Measurements from ENCODE around the gene CCDC50.

The CCDC50 gene

DNA sequence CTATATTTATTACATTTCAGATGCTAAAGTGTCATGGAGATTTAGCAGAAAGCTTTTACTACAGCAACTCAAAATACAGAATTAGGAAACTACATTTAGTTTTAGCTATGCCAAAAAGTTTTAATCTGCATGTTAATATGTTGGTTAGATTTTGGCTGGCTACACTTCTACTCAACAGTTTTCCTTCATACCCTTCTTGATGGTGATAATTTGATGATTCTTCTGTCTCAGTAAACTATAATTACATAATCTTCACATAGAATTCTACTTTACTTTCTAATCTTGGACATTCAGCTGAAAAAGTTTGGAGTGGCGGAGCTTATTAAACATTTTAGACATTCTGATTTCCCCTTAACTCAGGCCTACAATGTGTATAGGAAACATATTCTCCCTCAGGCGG lies 11.2 kb downstream of the CCDC50 start:
- Histone ChIP-seq H4K20me1 (peaks cover 0 to 100% (median 10%) of the 10 kb centered on the region in 11 experiments; a peak in 13 of 22 replicates), H3K9me3 (replicated peaks in 1 of 11) (no peaks in the 10 kb centered on the region; a peak in 1 of 22 replicates), H3K27ac (no peak overlapping the region), H3K9ac (no peak overlapping the region), H3K4me3 (no peak overlapping the region), H3K4me2 (no peak overlapping the region), H3K27me3 (0 out of 22 replicates have a peak, but pooled peaks cover 0 to under 1% (median 0%) of the 10 kb centered on the region in 11 experiments), H3K36me3 (no peaks in the 10 kb centered on the region), H3K4me1 (peaks cover 0 to 55% (median 0%) of the 10 kb centered on the region in 10 experiments; a peak in 6 of 20 replicates)
- no peak for TF ChIP-seq Cebpa-rat (IDR thresholded peaks at IDR 0.05)

DNA sequence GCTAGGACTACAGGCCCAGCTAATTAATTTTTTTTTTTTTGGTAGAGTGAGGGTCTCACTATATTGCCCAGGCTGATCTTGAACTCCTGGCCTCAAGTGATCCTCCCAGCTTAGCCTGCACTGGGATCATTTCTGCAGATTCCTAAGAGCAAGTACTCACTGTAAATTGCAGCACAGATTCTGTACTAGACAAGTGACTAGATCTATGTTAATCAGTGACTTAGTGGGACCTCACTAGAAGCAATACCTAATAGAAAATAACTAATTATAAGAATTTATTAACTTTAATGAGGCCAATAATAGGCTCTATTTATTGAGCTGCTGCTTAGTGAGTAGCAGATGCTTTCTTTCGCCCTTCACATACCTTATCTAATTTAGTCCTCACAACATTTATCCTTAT lies 11.8 kb downstream of the CCDC50 start:
- no peaks in the 10 kb centered on the region for H3K27me3 ChIP-seq
- H3K9ac ChIP-seq = no peak overlapping the region
- no peaks in the 10 kb centered on the region; a peak in 1 of 22 replicates for H3K9me3 ChIP-seq (replicated peaks in 1 of 11)
- peaks cover 0 to 100% (median 10%) of the 10 kb centered on the region in 11 experiments; a peak in 13 of 22 replicates for H4K20me1 ChIP-seq
- H3K4me2 ChIP-seq = no peak overlapping the region
- no peak overlapping the region for H3K27ac ChIP-seq
- H3K36me3 ChIP-seq = no peaks in the 10 kb centered on the region
- no peak for TF ChIP-seq Cebpa-rat (IDR thresholded peaks at IDR 0.05)
- no peak overlapping the region for H3K4me3 ChIP-seq
- H3K4me1 ChIP-seq = peaks cover 0 to 51% (median 0%) of the 10 kb centered on the region in 10 experiments; a peak in 6 of 20 replicates

DNA sequence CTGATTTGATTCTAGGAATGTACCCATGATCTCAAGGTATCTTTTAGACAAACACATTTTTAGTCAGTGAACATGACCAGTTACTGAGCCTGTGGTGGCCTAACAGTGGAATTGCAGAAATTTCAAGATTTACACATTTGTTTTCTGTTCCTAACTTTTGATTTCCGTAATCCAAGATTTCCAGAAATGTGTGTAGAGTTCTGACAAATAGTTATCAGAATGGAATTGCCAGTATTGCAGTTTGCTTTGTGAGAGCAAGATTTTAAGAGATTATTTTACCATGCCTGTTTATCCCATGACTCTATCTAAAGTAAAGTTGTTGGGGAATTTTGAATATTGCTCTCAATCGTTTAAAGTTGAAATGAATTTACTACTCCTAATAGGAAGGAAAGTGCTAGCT lies 12.8 kb downstream of the CCDC50 start:
- H3K27ac ChIP-seq = no peak overlapping the region
- peaks cover 0 to 100% (median 10%) of the 10 kb centered on the region in 11 experiments; a peak in 13 of 22 replicates for H4K20me1 ChIP-seq
- H3K4me1 ChIP-seq = peaks cover 0 to 40% (median 0%) of the 10 kb centered on the region in 10 experiments; a peak in 6 of 20 replicates
- no peaks in the 10 kb centered on the region for H3K27me3 ChIP-seq
- H3K9ac ChIP-seq = no peak overlapping the region
- H3K4me3 ChIP-seq = no peak overlapping the region
- H3K36me3 ChIP-seq = no peaks in the 10 kb centered on the region
- H3K4me2 ChIP-seq = no peak overlapping the region
- no peak for TF ChIP-seq Cebpa-rat (IDR thresholded peaks at IDR 0.05)
- no peaks in the 10 kb centered on the region; a peak in 1 of 22 replicates for H3K9me3 ChIP-seq (replicated peaks in 1 of 11)

DNA sequence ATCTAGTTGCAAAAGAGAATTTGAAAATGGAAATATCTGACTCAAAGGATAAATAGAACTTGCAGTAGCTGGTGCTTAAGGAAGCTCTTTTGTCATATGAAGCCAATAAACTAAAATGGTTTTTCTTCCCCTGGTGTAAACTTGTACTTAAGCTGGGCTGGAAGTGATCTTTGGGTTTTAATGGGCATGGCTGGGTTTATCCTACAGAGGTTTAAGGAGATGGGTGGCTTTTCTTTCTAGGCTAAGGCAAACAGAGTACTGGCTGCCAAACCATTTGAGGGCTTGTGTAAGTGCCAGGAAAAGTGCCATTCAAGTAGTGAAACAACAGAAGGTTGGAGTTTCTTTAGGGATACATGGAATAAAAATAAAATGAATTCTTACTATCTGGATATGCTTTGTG lies 13.2 kb downstream of the CCDC50 start:
- TF ChIP-seq Cebpa-rat (IDR thresholded peaks at IDR 0.05) = no peak
- Histone ChIP-seq H3K4me2 (no peak overlapping the region), H4K20me1 (peaks cover 0 to 100% (median 10%) of the 10 kb centered on the region in 11 experiments; a peak in 13 of 22 replicates), H3K4me3 (no peak overlapping the region), H3K27me3 (no peaks in the 10 kb centered on the region), H3K9ac (no peak overlapping the region), H3K27ac (no peak overlapping the region), H3K36me3 (no peaks in the 10 kb centered on the region), H3K9me3 (replicated peaks in 1 of 11) (no peaks in the 10 kb centered on the region; a peak in 1 of 22 replicates), H3K4me1 (peaks cover 0 to 36% (median 0%) of the 10 kb centered on the region in 10 experiments; a peak in 6 of 20 replicates)

DNA sequence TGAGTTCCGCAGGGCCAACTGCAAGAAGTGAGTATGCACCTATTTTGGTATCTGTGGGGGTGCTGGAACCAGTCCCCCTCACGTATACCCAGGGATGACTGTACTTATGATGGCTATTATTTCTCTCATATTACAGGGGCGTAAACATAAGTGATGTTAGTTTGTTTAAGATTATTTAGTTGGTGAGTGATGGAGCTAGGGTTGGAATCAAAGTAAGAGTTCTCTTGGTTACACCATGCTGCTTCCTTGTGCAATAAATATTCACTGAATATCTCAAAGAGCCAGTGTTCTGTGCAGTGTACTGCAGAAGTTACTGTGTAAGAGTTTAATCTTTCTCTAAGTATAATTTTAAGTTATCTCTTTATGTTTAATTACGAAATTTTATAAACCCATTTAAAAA lies 13.9 kb downstream of the CCDC50 start:
- H3K9ac ChIP-seq = no peak overlapping the region
- no peak overlapping the region for H3K4me3 ChIP-seq
- no peak overlapping the region for H3K4me2 ChIP-seq
- no peaks in the 10 kb centered on the region for H3K27me3 ChIP-seq
- H3K9me3 ChIP-seq (replicated peaks in 1 of 11) = no peaks in the 10 kb centered on the region
- peaks cover 0 to 29% (median 0%) of the 10 kb centered on the region in 10 experiments; a peak in 6 of 20 replicates for H3K4me1 ChIP-seq
- H4K20me1 ChIP-seq = peaks cover 0 to 100% (median 10%) of the 10 kb centered on the region in 11 experiments; a peak in 13 of 22 replicates
- no peaks in the 10 kb centered on the region for H3K36me3 ChIP-seq
- H3K27ac ChIP-seq = no peak overlapping the region
- no peak for TF ChIP-seq Cebpa-rat (IDR thresholded peaks at IDR 0.05)

DNA sequence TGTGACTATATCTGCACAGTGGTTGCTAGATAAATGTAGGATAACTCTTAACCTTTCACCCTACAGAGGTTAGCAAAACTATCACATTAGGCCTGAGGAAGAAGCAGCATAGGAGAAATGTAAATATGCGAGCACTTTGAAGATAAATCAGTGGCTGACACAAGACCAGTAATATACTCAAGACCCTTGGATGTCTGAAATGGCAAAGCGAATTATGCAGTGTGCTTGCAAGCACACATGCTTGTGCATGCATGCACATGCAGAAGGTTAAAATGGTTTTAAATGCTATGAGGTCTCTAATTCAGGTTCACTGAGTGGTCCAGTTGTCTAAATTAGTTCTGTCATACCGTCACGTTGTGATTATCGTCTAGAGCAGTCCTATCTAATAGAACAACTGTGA lies 14.7 kb downstream of the CCDC50 start:
- H3K9ac ChIP-seq = no peak overlapping the region
- H3K27me3 ChIP-seq = no peaks in the 10 kb centered on the region
- H4K20me1 ChIP-seq = peaks cover 0 to 100% (median 10%) of the 10 kb centered on the region in 11 experiments; a peak in 13 of 22 replicates
- no peak overlapping the region for H3K4me3 ChIP-seq
- no peaks in the 10 kb centered on the region for H3K9me3 ChIP-seq (replicated peaks in 1 of 11)
- H3K4me2 ChIP-seq = no peak overlapping the region
- no peaks in the 10 kb centered on the region for H3K36me3 ChIP-seq
- no peak for TF ChIP-seq Cebpa-rat (IDR thresholded peaks at IDR 0.05)
- no peak overlapping the region for H3K27ac ChIP-seq
- peaks cover 0 to 22% (median 0%) of the 10 kb centered on the region in 10 experiments; a peak in 6 of 20 replicates for H3K4me1 ChIP-seq

DNA sequence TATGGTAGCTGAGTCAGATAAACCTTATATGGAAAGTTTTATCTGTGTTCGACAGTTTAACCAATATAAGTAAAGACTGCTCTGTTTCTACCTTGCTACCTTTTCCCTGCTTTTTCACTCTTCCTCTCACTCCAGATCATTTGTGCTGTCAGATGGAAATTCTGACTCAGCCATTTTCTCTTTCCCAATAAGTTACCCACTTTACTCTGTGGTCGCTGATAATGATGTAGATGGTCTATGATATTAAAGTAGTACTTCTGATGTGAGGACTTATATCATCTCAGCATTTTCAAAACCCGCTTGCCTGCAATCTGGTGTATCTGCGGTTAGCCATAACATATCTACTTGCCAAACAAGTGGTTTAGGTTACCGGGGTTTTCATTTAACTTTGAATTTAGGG lies 16.1 kb downstream of the CCDC50 start:
- peaks cover 0 to 13% (median 0%) of the 10 kb centered on the region in 10 experiments; a peak in 5 of 20 replicates for H3K4me1 ChIP-seq
- no peak overlapping the region for H3K4me3 ChIP-seq
- H3K27me3 ChIP-seq = no peaks in the 10 kb centered on the region
- no peak overlapping the region for H3K9ac ChIP-seq
- TF ChIP-seq Cebpa-rat (IDR thresholded peaks at IDR 0.05) = no peak
- peaks cover 0 to 100% (median 10%) of the 10 kb centered on the region in 11 experiments; a peak in 13 of 22 replicates for H4K20me1 ChIP-seq
- no peak overlapping the region for H3K27ac ChIP-seq
- H3K9me3 ChIP-seq (replicated peaks in 1 of 11) = no peaks in the 10 kb centered on the region
- peak overlapping the region in 2 of 11 experiments; percentile 4 to 42; a peak in 1 of 22 replicates for H3K4me2 ChIP-seq
- no peaks in the 10 kb centered on the region for H3K36me3 ChIP-seq

DNA sequence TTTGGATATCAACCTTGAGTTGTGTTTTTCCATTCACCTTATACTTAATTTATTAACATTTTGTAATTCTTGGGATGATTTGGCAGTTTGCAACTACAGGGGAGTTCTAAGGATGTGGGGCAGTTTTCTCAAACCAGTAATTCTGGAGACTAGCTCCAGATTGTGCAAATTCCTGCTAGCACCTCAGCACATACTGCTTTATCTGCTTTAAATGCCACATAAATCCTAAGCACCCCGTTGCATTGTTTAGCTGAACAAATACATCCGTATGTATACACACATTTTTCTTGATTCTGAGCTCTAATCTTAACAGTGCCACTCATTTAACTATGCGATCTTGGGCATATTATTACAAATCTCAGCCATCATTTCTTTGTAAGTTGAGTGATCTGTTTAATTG lies 18.0 kb downstream of the CCDC50 start:
- no peak for TF ChIP-seq Cebpa-rat (IDR thresholded peaks at IDR 0.05)
- peaks cover 0 to 100% (median 14%) of the 10 kb centered on the region in 11 experiments; a peak in 13 of 22 replicates for H4K20me1 ChIP-seq
- no peak overlapping the region for H3K9ac ChIP-seq

DNA sequence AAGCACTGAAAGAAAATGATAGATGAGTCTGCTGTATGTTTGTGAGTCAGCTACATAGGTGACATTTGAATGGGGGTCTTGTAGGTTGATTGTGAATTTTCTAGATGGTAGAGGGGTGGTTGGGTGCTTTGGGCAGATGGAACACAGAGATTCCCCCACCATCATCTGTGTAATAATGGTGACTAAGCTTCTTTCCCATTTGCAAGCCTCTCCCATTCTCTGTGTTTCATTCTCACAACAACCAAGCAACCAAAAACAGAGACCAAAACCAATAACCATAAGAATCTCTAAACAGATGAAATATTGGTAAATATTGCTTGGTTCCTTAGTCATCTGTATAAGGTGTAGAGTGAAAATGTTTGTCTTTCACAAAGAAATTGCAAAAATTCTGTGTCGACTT lies 18.9 kb downstream of the CCDC50 start:
- Histone ChIP-seq H3K27ac (no peak overlapping the region), H3K4me1 (peaks cover 0 to 21% (median 0%) of the 10 kb centered on the region in 10 experiments; a peak in 5 of 20 replicates), H3K27me3 (no peaks in the 10 kb centered on the region), H3K9me3 (replicated peaks in 1 of 11) (no peaks in the 10 kb centered on the region), H3K9ac (no peak overlapping the region), H3K36me3 (no peaks in the 10 kb centered on the region), H3K4me3 (no peak overlapping the region), H4K20me1 (peaks cover 0 to 100% (median 14%) of the 10 kb centered on the region in 11 experiments; a peak in 14 of 22 replicates), H3K4me2 (no peak overlapping the region)
- TF ChIP-seq Cebpa-rat (IDR thresholded peaks at IDR 0.05) = no peak

More for the DNA sequence above, 18.0 kb downstream of the CCDC50 start:
- no peaks in the 10 kb centered on the region for H3K36me3 ChIP-seq
- H3K4me2 ChIP-seq = no peak overlapping the region
- H3K27ac ChIP-seq = no peak overlapping the region
- no peaks in the 10 kb centered on the region for H3K9me3 ChIP-seq (replicated peaks in 1 of 11)
- peaks cover 0 to 17% (median 0%) of the 10 kb centered on the region in 10 experiments; a peak in 5 of 20 replicates for H3K4me1 ChIP-seq
- H3K27me3 ChIP-seq = no peaks in the 10 kb centered on the region
- H3K4me3 ChIP-seq = no peak overlapping the region
